H1 (cell line): Measurements from ENCODE around the gene LY6G5B.

Source experiments
- BCL11A ChIP-seq, 2 experiments: IDR thresholded peaks; one replicate each; pipeline ENCODE4 v1.6.1; 2011; ENCODE audit warnings: low read depth in 2 of 2, low read length in 2 of 2, mild to moderate bottlenecking in 2 of 2
- CTCF ChIP-seq, 3 experiments: IDR thresholded peaks; 1 replicate in 2 of 3; 2 replicates in 1 of 3; pipeline versions ENCODE4 v1.5.1 to v1.6.1; 2011; ENCODE audit warnings: low read length in 3 of 3, mild to moderate bottlenecking in 3 of 3, inconsistent platforms in 2 of 3, low read depth in 1 of 3, moderate library complexity in 1 of 3; ENCODE audit not compliant: insufficient read depth in 1 of 3; ENCODE audit errors: control extremely low read depth in 1 of 3
- EP300 ChIP-seq, 2 experiments: IDR thresholded peaks; 1 replicate in 1 of 2; 2 replicates in 1 of 2; pipeline ENCODE4 v1.6.1; 2011 to 2012; ENCODE audit warnings: low read depth in 2 of 2, low read length in 2 of 2, mild to moderate bottlenecking in 2 of 2, borderline replicate concordance in 1 of 2, inconsistent platforms in 1 of 2, moderate library complexity in 1 of 2
- EZH2 ChIP-seq: fragments of 200-600 bp; sonication (generic); IDR thresholded peaks from 2 replicates; pipeline ENCODE4 v1.7.1; 2012; ENCODE audit warnings: low read depth, mild to moderate bottlenecking, moderate library complexity, low read length, inconsistent platforms; ENCODE audit not compliant: severe bottlenecking
- FOSL1 ChIP-seq: IDR thresholded peaks from 2 replicates; pipeline ENCODE4 v1.6.1; 2011; ENCODE audit warnings: mild to moderate bottlenecking, low read depth, low read length, moderate library complexity; ENCODE audit not compliant: insufficient read depth
- MAFK ChIP-seq: IDR thresholded peaks from 2 replicates; pipeline ENCODE4 v1.6.1; 2012; ENCODE audit warnings: low read depth, mild to moderate bottlenecking, improper control_type of control experiment, low read length
- POLR2A ChIP-seq, 2 experiments: IDR thresholded peaks; 1 replicate in 1 of 2; 2 replicates in 1 of 2; pipeline ENCODE4 v1.6.1; 2011; ENCODE audit warnings: low read depth in 2 of 2, low read length in 2 of 2, mild to moderate bottlenecking in 2 of 2; ENCODE audit errors: control extremely low read depth in 1 of 2
- POU5F1 ChIP-seq: IDR thresholded peaks from 2 replicates; pipeline ENCODE4 v1.6.1; 2011; ENCODE audit warnings: low read depth, mild to moderate bottlenecking, low read length, moderate library complexity
- RNF2 ChIP-seq: fragments of 200-900, 300-1000 bp; sonication (generic); IDR thresholded peaks from 2 replicates; pipeline ENCODE4 v1.7.1; 2016; ENCODE audit warnings: borderline replicate concordance, low read depth, mild to moderate bottlenecking, antibody characterized with exemption, low read length; ENCODE audit not compliant: poor library complexity, severe bottlenecking; ENCODE audit errors: missing control alignments
- SRF ChIP-seq: IDR thresholded peaks from 2 replicates; pipeline ENCODE4 v1.6.1; 2011; ENCODE audit warnings: mild to moderate bottlenecking, low read depth, low read length, moderate library complexity
- TEAD4 ChIP-seq: IDR thresholded peaks from 2 replicates; pipeline ENCODE4 v1.6.1; 2012; ENCODE audit warnings: low read depth, low read length, inconsistent platforms, mixed read lengths
- TF ChIP-seq, protein P1 (sequence below): IDR thresholded peaks from 2 replicates; pipeline ENCODE4 v1.6.1; 2012; ENCODE audit warnings: inconsistent platforms

DNA sequence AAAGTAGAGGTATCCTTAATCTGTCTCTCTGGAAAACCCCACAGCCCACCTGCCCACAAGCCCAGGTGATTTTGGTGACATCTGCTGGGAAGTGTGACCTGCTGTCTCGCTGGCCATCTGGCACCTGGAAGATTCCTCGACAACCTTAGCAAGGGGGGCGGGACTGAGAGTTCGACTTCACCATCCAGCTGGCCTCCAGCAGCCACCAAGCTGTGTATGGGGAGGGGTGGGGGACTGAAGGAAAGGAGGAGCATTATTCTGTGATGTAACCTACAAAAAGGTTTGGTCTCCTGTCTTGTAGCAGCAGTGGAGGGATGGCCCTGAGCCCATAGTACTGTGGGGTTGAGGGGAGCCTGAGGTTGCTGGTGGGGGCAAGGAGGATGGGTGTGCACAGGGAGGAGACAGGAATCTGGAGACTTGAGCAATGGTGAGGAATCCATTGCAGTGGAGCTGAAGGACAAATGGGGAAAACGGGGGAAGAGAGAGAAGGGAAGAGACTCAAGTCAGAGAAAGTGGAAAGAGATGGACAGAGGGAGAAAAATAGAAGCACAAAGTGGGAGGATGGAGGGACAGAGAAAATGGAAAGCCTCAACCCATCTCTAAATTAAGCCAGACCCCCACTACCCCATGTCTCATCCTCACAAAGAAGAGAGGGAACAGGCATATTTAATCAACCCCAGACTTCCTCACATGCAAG lies 40.9 kb downstream of the LY6G5B start:
- TF ChIP-seq CTCF (IDR thresholded peaks at IDR 0.05; ENCODE audit: control extremely low read depth in 1 of 3, insufficient read depth in 1 of 3, low read depth in 1 of 3, low read length in 3 of 3) = no peak
- TF ChIP-seq FOSL1 = no peak
- no peak for TF ChIP-seq RNF2
- TF ChIP-seq POLR2A (IDR thresholded peaks at IDR 0.05; ENCODE audit: control extremely low read depth in 1 of 2, low read depth in 2 of 2, low read length in 2 of 2) = no peak
- no peak for TF ChIP-seq EP300 (IDR thresholded peaks at IDR 0.05; ENCODE audit: borderline replicate concordance in 1 of 2, low read depth in 2 of 2, low read length in 2 of 2)
- TF ChIP-seq, protein P1, sequence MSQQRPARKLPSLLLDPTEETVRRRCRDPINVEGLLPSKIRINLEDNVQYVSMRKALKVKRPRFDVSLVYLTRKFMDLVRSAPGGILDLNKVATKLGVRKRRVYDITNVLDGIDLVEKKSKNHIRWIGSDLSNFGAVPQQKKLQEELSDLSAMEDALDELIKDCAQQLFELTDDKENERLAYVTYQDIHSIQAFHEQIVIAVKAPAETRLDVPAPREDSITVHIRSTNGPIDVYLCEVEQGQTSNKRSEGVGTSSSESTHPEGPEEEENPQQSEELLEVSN = no peak
- no peak for TF ChIP-seq BCL11A (IDR thresholded peaks at IDR 0.05; ENCODE audit: low read depth in 2 of 2, low read length in 2 of 2)
- no peak for TF ChIP-seq TEAD4
- no peak for TF ChIP-seq EZH2
- TF ChIP-seq MAFK = no peak
- no peak for TF ChIP-seq POU5F1
- no peak for TF ChIP-seq SRF
